GM19099 (cell line): Measurements from ENCODE around the gene RNASEH2A.

Source experiments
- POLR2A ChIP-seq: IDR thresholded peaks from 3 replicates; pipeline ENCODE4 v1.6.1; 2011; ENCODE audit warnings: low read depth; ENCODE audit not compliant: insufficient read length; ENCODE audit errors: extremely low read depth

The RNASEH2A gene

GRCh38 chr19:12796146-12797071, 10.0 kb upstream of the RNASEH2A start:
- no peak for TF ChIP-seq POLR2A

- TF ChIP-seq POLR2A = no peak
Measured at GRCh38 chr19:12797141-12797587, 9.2 kb upstream of the RNASEH2A start.

GRCh38 chr19:12799742-12800465, 6.5 kb upstream of the RNASEH2A start:
- no peak for TF ChIP-seq POLR2A

- TF ChIP-seq POLR2A = no peak
Measured at GRCh38 chr19:12800466-12800770, 6.0 kb upstream of the RNASEH2A start.

GRCh38 chr19:12800923-12801465, 5.4 kb upstream of the RNASEH2A start:
- no peak for TF ChIP-seq POLR2A

GRCh38 chr19:12801466-12802266, 4.7 kb upstream of the RNASEH2A start, which contains the start of the genes PRDX2 and THSD8:
TSS of gene PRDX2 (minus strand) at chr19:12801800. CDS start at chr19:12801261, 539 bp downstream.
TSS of gene THSD8 (plus strand) at chr19:12802069. CDS start at chr19:12802072, 3 bp downstream.
- peak; percentile 95 for TF ChIP-seq POLR2A

- TF ChIP-seq POLR2A = no peak
Measured at GRCh38 chr19:12802267-12803106, 3.9 kb upstream of the RNASEH2A start.

- TF ChIP-seq POLR2A = no peak
Measured at GRCh38 chr19:12804051-12804450, 2.3 kb upstream of the RNASEH2A start.

GRCh38 chr19:12815088-12815487, 8.7 kb downstream of the RNASEH2A start:
- TF ChIP-seq POLR2A = no peak

GRCh38 chr19:12821761-12822160, 15.4 kb downstream of the RNASEH2A start:
- TF ChIP-seq POLR2A = no peak

GRCh38 chr19:12825254-12826131, 19.1 kb downstream of the RNASEH2A start:
- no peak for TF ChIP-seq POLR2A

GRCh38 chr19:12828494-12828893, 22.1 kb downstream of the RNASEH2A start:
- no peak for TF ChIP-seq POLR2A

- TF ChIP-seq POLR2A = no peak
Measured at GRCh38 chr19:12833418-12833737, 27.0 kb downstream of the RNASEH2A start.
